Retinal pigment epithelial cell (primary cell): Measurements from ENCODE around the gene SLIT1.

Experiments used
- DNase-seq: peaks from one replicate; pipeline ENCODE4 v3.0.0-alpha.2; 2010; ENCODE audit warnings: low read depth
- H3K4me3 ChIP-seq: 2 replicates; pipeline ENCODE4 v1.5.1; 2011; ENCODE audit warnings: mild to moderate bottlenecking, low read length, control low read depth, moderate library complexity
- TF ChIP-seq, protein P1 (sequence below): conservative IDR thresholded peaks from 2 replicates; pipeline ENCODE4 v1.5.1; 2011; ENCODE audit warnings: low read depth, low read length, control low read depth, inconsistent platforms

SLIT1 gene

DNA sequence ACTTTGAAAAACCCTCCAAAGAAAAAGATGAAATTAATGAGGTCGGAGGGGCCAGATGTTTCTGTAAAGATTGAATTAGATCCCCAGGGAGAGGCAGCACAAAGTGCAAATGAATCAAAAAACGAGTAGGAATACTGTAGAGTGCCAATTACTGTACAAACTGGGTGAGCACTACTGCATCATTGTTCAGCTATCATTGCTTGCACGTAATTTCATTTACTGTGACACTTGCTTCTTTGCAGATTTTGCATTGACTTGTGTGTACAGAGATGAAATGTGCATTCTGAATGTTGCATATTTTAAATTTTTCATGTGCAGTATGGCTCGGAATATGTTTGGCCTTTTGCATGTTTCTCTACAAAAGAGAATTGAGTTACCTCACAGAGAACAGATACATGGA lies 230.0 kb downstream of the SLIT1 start:
- TF ChIP-seq, protein P1, sequence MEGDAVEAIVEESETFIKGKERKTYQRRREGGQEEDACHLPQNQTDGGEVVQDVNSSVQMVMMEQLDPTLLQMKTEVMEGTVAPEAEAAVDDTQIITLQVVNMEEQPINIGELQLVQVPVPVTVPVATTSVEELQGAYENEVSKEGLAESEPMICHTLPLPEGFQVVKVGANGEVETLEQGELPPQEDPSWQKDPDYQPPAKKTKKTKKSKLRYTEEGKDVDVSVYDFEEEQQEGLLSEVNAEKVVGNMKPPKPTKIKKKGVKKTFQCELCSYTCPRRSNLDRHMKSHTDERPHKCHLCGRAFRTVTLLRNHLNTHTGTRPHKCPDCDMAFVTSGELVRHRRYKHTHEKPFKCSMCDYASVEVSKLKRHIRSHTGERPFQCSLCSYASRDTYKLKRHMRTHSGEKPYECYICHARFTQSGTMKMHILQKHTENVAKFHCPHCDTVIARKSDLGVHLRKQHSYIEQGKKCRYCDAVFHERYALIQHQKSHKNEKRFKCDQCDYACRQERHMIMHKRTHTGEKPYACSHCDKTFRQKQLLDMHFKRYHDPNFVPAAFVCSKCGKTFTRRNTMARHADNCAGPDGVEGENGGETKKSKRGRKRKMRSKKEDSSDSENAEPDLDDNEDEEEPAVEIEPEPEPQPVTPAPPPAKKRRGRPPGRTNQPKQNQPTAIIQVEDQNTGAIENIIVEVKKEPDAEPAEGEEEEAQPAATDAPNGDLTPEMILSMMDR, result no peak
- H3K4me3 ChIP-seq, result no peak overlapping the region
- no peak for DNase-seq

DNA sequence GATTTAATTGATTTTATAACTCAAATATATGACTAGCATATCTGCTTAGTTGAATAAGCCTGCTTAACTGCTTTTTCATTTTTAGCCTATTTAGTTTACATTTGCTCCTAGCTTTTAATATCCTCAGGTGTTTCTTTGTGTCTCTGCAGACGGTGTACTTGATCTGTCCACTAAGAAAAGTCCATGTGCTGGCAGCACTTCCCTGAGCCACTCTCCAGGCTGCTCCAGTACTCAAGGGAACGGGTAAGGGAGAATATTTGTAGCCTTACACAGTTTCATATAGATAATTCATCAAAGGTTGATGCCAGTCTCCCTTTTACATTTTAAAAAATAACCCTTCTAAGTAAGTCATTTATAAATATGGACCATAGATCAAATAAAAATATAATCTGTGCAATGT lies 233.8 kb downstream of the SLIT1 start:
- no peak overlapping the region for H3K4me3 ChIP-seq
- TF ChIP-seq, protein P1, result no peak
- DNase-seq, result no peak

DNA sequence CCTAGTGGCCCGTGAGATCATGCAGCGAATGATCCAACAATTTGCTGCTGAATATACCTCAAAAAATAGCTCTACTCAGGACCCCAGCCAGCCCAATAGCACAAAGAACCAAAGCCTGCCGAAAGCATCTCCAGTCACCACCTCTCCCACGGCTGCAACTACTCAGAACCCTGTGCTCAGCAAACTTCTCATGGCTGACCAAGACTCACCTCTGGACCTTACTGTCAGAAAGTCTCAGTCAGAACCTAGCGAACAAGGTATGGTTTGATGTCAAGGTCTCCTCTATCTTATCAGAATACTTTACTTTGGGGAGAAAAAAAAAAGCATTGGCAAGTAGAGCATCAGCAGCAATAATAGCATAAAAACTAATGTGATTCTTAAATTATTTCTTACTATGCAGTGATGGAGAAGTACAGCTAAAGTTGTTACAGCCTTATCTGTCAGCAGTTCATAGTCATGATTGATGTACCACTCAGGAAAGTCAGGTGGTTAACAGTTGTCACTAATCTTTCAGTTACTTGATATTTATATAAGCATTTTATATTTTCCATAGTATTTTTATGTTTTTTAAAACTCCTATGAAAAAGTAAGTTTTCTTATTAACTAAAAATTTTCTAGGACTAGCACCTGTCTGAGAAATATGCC lies 236.6 kb downstream of the SLIT1 start:
- no peak for DNase-seq
- TF ChIP-seq, protein P1, result no peak
- no peak overlapping the region for H3K4me3 ChIP-seq
